ENCODE data around the gene GJB5. TPM values are rescaled to one million over a fixed set of nuclear protein-coding genes. Genes with fewer than 3 reads are reported as not detected.

GJB5 gene
- polyA plus RNA-seq, 1 of the 3 experiments (the other 2 are of a cell fraction): not detected

DNA sequence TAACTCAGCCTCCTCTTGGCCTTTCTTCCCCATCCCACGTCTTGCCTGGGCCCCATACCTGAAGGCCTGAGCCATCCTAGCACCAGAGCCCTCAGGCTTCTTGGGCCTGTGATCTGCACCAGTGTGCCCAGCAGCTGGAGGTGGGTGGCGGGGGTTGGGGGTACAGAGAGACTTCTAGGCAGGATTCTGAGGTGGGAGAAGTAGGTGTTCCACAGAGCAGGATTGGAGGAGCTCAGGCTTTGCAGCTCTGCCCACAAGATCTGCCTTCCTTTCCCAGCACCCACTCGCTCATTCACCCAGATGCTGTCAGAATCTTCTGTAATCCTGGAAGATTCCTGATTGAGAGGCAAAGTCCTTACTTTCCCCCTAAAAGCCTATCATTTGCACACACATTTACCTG lies 10.0 kb upstream of the GJB5 start (continued):
- TF ChIP-seq, protein P1, sequence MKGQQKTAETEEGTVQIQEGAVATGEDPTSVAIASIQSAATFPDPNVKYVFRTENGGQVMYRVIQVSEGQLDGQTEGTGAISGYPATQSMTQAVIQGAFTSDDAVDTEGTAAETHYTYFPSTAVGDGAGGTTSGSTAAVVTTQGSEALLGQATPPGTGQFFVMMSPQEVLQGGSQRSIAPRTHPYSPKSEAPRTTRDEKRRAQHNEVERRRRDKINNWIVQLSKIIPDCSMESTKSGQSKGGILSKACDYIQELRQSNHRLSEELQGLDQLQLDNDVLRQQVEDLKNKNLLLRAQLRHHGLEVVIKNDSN (IDR thresholded peaks at IDR 0.05; ENCODE audit: borderline replicate concordance, low read depth): no peak

DNA sequence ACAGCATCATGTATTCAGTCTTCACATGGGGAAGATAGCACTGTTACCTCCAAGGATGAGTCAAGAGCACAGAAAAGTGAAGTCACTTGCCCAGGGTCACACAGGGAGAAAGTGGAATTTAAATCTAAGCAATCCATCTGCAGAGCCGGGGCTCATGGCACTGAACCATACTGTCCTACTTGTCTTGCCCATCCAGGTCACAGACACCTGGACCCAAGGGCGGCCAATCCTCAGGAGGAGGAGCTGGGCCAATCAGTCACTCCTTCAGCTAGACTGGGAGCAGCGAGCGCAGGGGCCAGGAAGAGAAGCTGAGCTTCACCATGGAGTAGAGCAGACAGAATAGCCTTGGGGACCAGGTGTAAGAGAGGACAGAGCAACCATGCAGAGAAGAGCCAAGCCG lies 9.2 kb upstream of the GJB5 start:
- Histone ChIP-seq H3K9me2 (no peaks in the 10 kb centered on the region), H3K36me3 (replicated peaks in 1 of 2; ENCODE audit: control insufficient read depth in 1 of 2, insufficient read depth in 2 of 2, low read length in 1 of 2) (no peaks in the 10 kb centered on the region), H3K27me3 (ENCODE audit: insufficient read depth) (no peaks in the 10 kb centered on the region), H3K4me1 (ENCODE audit: control insufficient read depth in 1 of 2, insufficient read depth in 2 of 2, low read depth in 1 of 2, low read length in 1 of 2) (peaks cover 0 to 3% of the 10 kb centered on the region in 2 experiments; a peak in 1 of 4 replicates), H3K4me2 (no peak overlapping the region), H3K9me3 (no peaks in the 10 kb centered on the region), H3F3A (replicated peaks; ENCODE audit: insufficient read depth) (no peaks in the 10 kb centered on the region), H3K79me2 (ENCODE audit: insufficient read depth) (no peaks in the 10 kb centered on the region), H3K4me3 (ENCODE audit: low read depth in 2 of 2, low read length in 1 of 2) (no peak overlapping the region), H2AFZ (ENCODE audit: low read depth) (no peak overlapping the region), H3K27ac (ENCODE audit: low read depth in 2 of 2, low read length in 1 of 2) (no peak overlapping the region), H4K20me1 (ENCODE audit: insufficient read depth) (no peaks in the 10 kb centered on the region), H3K9ac (no peak overlapping the region)
- WGBS (ENCODE audit: low lambda C conversion rate): 30% methylated on average over 5 of the region's 5 CpGs
- ChIA-PET POLR2A (no interaction called here), CTCF (interaction anchor here (1.3 to 1.4 kb wide), 3 partner anchors 149 to 1113 kb away, joined by 3 to 8 read pairs (median 5); no protein-coding TSS in a partner anchor)
- DNase-seq: no peak
- TF ChIP-seq RXRA (IDR thresholded peaks at IDR 0.05; ENCODE audit: borderline replicate concordance, low read depth) (no peak), FOSL2 (IDR thresholded peaks at IDR 0.05; ENCODE audit: borderline replicate concordance, low read depth) (no peak)

DNA sequence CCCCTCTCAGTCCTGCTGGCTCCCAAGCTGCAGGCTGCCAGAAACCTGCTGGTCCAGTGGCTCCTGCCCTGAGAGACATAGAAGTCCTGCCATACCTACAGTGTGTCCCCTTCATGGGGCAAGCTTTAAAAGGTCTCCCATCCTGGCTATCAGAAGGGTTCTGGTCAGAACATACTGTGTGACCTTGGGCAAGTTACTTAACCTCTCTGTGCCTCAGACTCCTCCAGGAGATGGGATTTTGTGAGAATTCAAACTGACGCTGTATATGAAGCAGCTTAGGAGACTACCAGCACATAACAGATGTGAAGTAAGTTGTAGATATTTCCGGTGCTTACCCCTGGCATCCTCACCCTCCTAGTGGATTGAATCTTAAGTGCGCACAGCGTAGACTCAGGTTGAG lies 8.7 kb upstream of the GJB5 start:
- H3K4me3 ChIP-seq (ENCODE audit: low read depth in 2 of 2, low read length in 1 of 2): no peak overlapping the region
- H3K9me2 ChIP-seq: no peaks in the 10 kb centered on the region
- H3K27ac ChIP-seq (ENCODE audit: low read depth in 2 of 2, low read length in 1 of 2): no peak overlapping the region
- no peaks in the 10 kb centered on the region for H3K9me3 ChIP-seq
- WGBS (ENCODE audit: low lambda C conversion rate): 74% methylated on average over 4 of the region's 4 CpGs
- H3F3A ChIP-seq (replicated peaks; ENCODE audit: insufficient read depth): no peaks in the 10 kb centered on the region
- POLR2A ChIA-PET: no interaction called here
- TF ChIP-seq NFIC (IDR thresholded peaks at IDR 0.05; ENCODE audit: borderline replicate concordance) (no peak), SMC3 (IDR thresholded peaks at IDR 0.05; ENCODE audit: low read depth, low read length) (no peak), MXI1 (IDR thresholded peaks at IDR 0.05; ENCODE audit: low read depth, low read length) (no peak), FOXM1 (IDR thresholded peaks at IDR 0.05; ENCODE audit: low read depth) (no peak), EZH2phosphoT487 (IDR thresholded peaks at IDR 0.05; ENCODE audit: borderline replicate concordance, low read depth) (no peak)
- TF ChIP-seq, protein P2, sequence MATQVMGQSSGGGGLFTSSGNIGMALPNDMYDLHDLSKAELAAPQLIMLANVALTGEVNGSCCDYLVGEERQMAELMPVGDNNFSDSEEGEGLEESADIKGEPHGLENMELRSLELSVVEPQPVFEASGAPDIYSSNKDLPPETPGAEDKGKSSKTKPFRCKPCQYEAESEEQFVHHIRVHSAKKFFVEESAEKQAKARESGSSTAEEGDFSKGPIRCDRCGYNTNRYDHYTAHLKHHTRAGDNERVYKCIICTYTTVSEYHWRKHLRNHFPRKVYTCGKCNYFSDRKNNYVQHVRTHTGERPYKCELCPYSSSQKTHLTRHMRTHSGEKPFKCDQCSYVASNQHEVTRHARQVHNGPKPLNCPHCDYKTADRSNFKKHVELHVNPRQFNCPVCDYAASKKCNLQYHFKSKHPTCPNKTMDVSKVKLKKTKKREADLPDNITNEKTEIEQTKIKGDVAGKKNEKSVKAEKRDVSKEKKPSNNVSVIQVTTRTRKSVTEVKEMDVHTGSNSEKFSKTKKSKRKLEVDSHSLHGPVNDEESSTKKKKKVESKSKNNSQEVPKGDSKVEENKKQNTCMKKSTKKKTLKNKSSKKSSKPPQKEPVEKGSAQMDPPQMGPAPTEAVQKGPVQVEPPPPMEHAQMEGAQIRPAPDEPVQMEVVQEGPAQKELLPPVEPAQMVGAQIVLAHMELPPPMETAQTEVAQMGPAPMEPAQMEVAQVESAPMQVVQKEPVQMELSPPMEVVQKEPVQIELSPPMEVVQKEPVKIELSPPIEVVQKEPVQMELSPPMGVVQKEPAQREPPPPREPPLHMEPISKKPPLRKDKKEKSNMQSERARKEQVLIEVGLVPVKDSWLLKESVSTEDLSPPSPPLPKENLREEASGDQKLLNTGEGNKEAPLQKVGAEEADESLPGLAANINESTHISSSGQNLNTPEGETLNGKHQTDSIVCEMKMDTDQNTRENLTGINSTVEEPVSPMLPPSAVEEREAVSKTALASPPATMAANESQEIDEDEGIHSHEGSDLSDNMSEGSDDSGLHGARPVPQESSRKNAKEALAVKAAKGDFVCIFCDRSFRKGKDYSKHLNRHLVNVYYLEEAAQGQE (IDR thresholded peaks at IDR 0.05; ENCODE audit: low read depth, low read length): no peak
- TF ChIP-seq, protein P3, sequence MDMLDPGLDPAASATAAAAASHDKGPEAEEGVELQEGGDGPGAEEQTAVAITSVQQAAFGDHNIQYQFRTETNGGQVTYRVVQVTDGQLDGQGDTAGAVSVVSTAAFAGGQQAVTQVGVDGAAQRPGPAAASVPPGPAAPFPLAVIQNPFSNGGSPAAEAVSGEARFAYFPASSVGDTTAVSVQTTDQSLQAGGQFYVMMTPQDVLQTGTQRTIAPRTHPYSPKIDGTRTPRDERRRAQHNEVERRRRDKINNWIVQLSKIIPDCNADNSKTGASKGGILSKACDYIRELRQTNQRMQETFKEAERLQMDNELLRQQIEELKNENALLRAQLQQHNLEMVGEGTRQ (IDR thresholded peaks at IDR 0.05; ENCODE audit: borderline replicate concordance, low read depth, low read length): no peak
- TF ChIP-seq, protein P4, sequence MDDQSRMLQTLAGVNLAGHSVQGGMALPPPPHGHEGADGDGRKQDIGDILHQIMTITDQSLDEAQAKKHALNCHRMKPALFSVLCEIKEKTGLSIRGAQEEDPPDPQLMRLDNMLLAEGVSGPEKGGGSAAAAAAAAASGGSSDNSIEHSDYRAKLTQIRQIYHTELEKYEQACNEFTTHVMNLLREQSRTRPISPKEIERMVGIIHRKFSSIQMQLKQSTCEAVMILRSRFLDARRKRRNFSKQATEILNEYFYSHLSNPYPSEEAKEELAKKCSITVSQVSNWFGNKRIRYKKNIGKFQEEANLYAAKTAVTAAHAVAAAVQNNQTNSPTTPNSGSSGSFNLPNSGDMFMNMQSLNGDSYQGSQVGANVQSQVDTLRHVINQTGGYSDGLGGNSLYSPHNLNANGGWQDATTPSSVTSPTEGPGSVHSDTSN (IDR thresholded peaks at IDR 0.05): no peak
- no peaks in the 10 kb centered on the region for H3K79me2 ChIP-seq (ENCODE audit: insufficient read depth)
- no peaks in the 10 kb centered on the region for H3K27me3 ChIP-seq (ENCODE audit: insufficient read depth)
- DNase-seq: no peak
- no peak overlapping the region for H3K4me2 ChIP-seq
- H4K20me1 ChIP-seq (ENCODE audit: insufficient read depth): no peaks in the 10 kb centered on the region
- H3K9ac ChIP-seq: no peak overlapping the region
- H2AFZ ChIP-seq (ENCODE audit: low read depth): no peak overlapping the region
- no peaks in the 10 kb centered on the region for H3K36me3 ChIP-seq (replicated peaks in 1 of 2; ENCODE audit: control insufficient read depth in 1 of 2, insufficient read depth in 2 of 2, low read length in 1 of 2)
- CTCF ChIA-PET: interaction anchor here (1.3 to 1.4 kb wide), 3 partner anchors 149 to 1113 kb away, joined by 3 to 8 read pairs (median 5); no protein-coding TSS in a partner anchor
- peaks cover 0 to 3% of the 10 kb centered on the region in 2 experiments; a peak in 1 of 4 replicates for H3K4me1 ChIP-seq (ENCODE audit: control insufficient read depth in 1 of 2, insufficient read depth in 2 of 2, low read depth in 1 of 2, low read length in 1 of 2)

Data from SK-N-SH (cell line).